ENCODE results near the gene NHERF2. TPM values are rescaled to one million over a fixed set of nuclear protein-coding genes. Genes with fewer than 3 reads are reported as not detected.

Gene NHERF2
- total and polyA plus RNA-seq, 2 of the 4 experiments (the other 2 are of a cell fraction), result 18.6 to 77.8 TPM

DNA sequence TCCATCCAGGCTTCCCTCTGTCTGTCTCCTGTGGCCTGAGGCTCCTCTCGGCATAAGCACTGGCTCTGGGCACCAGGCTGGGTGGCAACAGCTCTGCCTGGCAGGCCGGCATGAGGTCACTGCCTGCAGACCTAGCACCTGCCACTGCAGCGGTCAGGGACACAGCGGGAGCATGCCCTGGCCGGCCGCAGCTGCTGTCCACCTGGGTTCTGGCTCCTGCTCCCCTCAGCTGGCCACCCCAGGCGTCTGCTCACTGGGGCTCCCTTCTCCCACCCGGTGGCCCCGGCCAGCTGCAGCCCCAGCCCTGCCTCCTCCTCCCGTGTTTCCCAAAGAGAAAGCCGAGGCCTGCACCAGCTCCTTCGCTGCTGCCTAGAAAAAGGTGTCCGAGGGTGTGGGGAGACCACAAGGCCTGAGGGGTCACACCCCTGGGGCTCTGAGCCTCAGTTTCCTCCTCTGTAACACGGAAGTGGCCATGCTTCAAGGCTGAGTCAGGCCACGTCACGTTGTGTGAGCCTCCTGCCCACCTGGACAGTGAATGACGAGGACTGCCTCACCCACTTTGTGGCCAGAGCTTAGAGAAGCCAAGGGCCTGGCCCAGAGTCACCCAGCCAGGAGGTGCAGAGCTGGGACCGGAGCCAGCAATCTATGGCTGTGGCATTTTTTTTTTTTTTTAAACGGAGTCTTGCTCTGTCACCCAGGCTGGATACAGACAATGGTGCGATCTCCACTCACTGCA is 14.3 kb downstream of the NHERF2 start:
- Histone ChIP-seq H4K8ac (ENCODE audit: low read depth in 2 of 2, low read length in 2 of 2) (peak overlapping the region; percentile 48 to 79; a peak in 3 of 4 replicates), H3K4ac (ENCODE audit: low read depth, low read length) (peak overlapping the region; percentile 96), H3K9me3 (ENCODE audit: control insufficient read depth, insufficient read depth, low read length) (no peaks in the 10 kb centered on the region), H3K23ac (ENCODE audit: low read depth, low read length) (peak overlapping the region; percentile 86), H3K56ac (ENCODE audit: extremely low read depth, insufficient read depth, low read length) (no peak overlapping the region), H2BK5ac (ENCODE audit: low read depth, low read length, poor library complexity, severe bottlenecking) (peak overlapping the region; percentile 96), H4K91ac (ENCODE audit: insufficient read depth, low read depth, low read length) (peak overlapping the region; percentile 83), H3K18ac (ENCODE audit: low read depth, low read length) (peak overlapping the region; percentile 60), H3K4me3 (ENCODE audit: insufficient read depth, low read depth, low read length) (no peak overlapping the region), H2BK20ac (ENCODE audit: low read depth, low read length) (peak overlapping the region; percentile 47), H3K27ac (ENCODE audit: insufficient read depth, low read length) (peak overlapping the region; percentile 90), H4K20me1 (ENCODE audit: insufficient read depth, low read length) (no peaks in the 10 kb centered on the region; the same call in 1 of the 2 replicates), H3K9me1 (ENCODE audit: insufficient read depth, low read length) (peaks cover 18% of the 10 kb centered on the region), H3K14ac (replicated peaks; ENCODE audit: low read depth, low read length) (peak overlapping the region; percentile 92), H3K27me3 (ENCODE audit: control insufficient read depth, insufficient read depth, low read length) (no peaks in the 10 kb centered on the region), H3K4me1 (ENCODE audit: control insufficient read depth, insufficient read depth, low read length) (peaks cover 47% of the 10 kb centered on the region), H2BK15ac (ENCODE audit: low read depth, low read length) (peak overlapping the region; percentile 88; the same call in 1 of the 3 replicates), H2AK5ac (ENCODE audit: low read depth, low read length) (peak overlapping the region; percentile 97), H3K9ac (ENCODE audit: low read depth, low read length) (peak overlapping the region; percentile 28; the same call in 1 of the 2 replicates), H2AK9ac (replicated peaks; ENCODE audit: low read depth, low read length, poor library complexity) (peak overlapping the region; percentile 96), H3K36me3 (ENCODE audit: control insufficient read depth, insufficient read depth, low read length) (peaks cover 34% of the 10 kb centered on the region; the same call in 1 of the 2 replicates), H2BK120ac (ENCODE audit: low read depth, low read length) (peak overlapping the region; percentile 90), H2AFZ (replicated peaks; ENCODE audit: low read length, poor library complexity) (peak overlapping the region; percentile 55), H3K79me1 (ENCODE audit: low read depth in 1 of 2, low read length in 2 of 2) (peaks cover 14 to 47% of the 10 kb centered on the region in 2 experiments; a peak in 3 of 4 replicates), H4K5ac (ENCODE audit: low read depth, low read length) (peak overlapping the region; percentile 67), H3K4me2 (ENCODE audit: low read depth, low read length) (no peak overlapping the region)
- ATAC-seq (ENCODE audit: low read depth) (no peak), DNase-seq (peak; percentile 15)
- CTCF ChIA-PET, result interaction anchor here (0.9 kb wide), 1 partner anchor 19 kb away, joined by 3 read pairs; no protein-coding TSS in a partner anchor
- intact Hi-C loops (cut with micrococcal nuclease), result no loop called here
- dilution Hi-C loops (cut with HindIII; ENCODE audit: low sequenced_read_pairs, unreplicated experiment), result no loop called here
- BruUV-seq (replicated peaks), result no TSS peak
- POLR2A ChIA-PET (ENCODE audit: unreplicated experiment), result no interaction called here
- 81% methylated on average over 13 of the region's 20 CpGs; no CpG with 5 or more reads in 1 of the 2 experiments for WGBS, 2 experiments (ENCODE audit: extremely low coverage in 2 of 2, insufficient read length in 1 of 2)
- in situ Hi-C loops (cut with MboI; ENCODE audit: low sequenced_read_pairs), result no loop called here
- TF ChIP-seq NFE2L2 (IDR thresholded peaks at IDR 0.05; ENCODE audit: low read depth, low read length), result no peak
- no peak for TF ChIP-seq MAFK (IDR thresholded peaks at IDR 0.05; ENCODE audit: low read depth, low read length)
